ENCODE data around the gene MCTP2. TPM values are rescaled to one million over a fixed set of nuclear protein-coding genes. Genes with fewer than 3 reads are reported as not detected.

The MCTP2 gene
- total RNA-seq, 1 donor from 2014 or later: 32.3 TPM

DNA sequence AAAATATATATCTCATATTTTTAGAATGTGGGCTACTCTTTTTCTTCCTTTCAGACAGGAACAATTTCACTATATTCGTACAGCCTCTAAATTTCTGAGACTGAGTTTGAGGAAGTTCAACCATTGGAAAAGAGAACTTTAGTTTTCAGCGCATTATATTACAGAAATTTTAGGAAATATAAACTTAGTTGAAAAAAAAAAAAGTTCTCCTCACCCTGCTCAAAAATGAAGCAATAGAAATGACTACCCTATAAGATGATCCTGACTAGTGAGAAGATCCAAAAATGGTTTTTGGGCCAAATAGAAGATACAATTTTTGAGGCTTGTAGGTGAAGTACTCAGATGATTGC, 139.6 kb downstream of the MCTP2 start:
- ATAC-seq: no peak
- no peak for DNase-seq (ENCODE audit: low spot score)
- intact Hi-C loops (cut with DNase I): no loop called here

DNA sequence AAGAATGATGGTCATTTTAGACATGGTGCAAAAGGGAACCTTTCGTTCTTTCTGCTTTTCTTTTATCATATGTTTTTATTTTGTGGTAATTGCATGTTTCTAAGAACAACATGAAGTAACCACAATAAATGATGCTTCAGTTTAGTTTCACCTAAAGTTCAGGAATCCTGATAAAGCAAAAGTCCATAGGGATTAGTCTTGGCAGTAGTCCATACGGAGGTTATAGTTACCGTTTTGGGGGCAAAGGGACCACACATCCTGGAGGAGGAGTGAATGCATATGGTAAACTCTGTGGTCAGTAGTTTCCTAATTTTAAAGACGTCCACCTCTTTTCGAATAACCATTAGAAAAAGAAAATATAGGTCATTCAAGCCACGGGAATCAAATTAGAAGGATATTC, 141.5 kb downstream of the MCTP2 start:
- intact Hi-C loops (cut with DNase I): no loop called here
- ATAC-seq (no peak), DNase-seq (ENCODE audit: low spot score) (no peak)

DNA sequence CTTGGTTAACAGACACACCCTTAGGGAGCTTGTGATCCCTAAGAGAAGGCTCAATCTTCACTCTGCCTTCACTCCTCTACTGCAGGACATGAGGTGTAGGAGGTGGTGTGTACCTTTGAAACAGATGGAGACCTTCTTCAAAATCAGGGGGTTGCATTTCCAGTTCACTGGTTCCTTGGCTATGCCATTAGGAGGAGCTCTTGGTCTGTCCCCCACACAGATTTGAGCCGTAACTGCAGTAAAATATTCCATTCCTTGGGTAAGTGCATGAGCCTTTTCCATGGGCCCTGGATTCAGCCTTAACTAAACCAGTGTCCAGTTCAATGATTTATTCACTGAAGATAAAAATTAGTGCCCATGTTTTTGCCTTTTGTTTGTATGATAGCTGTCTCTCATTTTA, 144.6 kb downstream of the MCTP2 start:
- ATAC-seq (no peak), DNase-seq (ENCODE audit: low spot score) (no peak)
- intact Hi-C loops (cut with DNase I): no loop called here

DNA sequence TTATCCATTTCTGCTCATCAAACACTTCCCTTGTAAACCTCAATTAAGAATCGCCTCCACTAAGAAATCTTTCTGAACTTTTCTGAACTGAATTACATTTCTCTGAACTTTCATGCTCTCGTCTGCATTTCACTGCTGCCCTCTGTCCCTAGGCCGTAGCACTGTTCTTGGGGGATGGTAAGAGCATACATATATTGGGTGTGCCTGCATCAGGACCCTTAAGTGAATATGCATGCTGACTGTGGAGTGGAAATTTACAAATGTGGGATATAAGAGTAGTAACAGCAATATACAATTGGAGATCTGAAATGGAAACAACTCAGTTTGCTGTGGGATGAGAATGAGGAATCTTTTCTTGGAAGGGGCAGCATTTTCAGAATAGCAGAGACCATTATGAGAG, 148.6 kb downstream of the MCTP2 start:
- intact Hi-C loops (cut with DNase I): no loop called here
- ATAC-seq: no peak
- no peak for DNase-seq (ENCODE audit: low spot score)

DNA sequence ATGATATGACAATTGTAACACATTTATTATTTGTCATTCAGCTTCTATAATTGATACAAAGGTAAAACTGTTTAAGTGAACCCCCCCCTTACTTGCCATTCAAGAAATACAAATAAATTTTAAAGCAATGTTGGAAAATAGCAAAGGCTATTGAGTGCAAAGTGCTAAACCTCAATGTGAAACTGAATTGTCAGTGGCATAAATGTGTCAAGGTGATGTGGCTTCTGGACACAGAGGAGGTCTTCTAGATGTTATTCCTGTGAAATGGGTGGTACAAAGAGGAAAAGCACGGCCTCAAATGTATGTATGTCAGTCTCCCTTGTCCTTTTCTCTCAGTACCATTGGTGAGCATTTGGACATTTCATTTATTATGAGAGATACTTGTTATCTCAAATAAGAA, 149.4 kb downstream of the MCTP2 start:
- DNase-seq (ENCODE audit: low spot score) (no peak), ATAC-seq (no peak)
- intact Hi-C loops (cut with DNase I): no loop called here

DNA sequence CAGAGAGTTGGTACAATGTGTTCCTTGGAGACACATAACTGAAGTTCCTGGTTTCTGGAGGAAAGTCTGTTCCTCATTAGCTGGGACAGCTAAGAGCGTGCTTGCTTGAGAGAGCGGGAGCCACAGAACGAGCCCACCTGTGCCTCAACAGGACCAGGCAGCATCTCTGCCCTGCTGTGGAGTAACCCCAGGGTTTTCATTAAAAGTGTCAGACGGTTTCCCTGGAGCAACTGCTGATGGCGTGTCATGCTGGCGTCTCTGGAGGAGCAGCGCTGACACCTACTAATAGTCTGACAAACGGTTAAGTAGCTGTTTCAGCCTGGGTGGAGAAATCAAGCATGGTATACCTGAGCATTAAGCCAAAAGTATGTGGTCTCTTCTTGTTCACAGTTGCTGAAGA, 150.0 kb downstream of the MCTP2 start:
- DNase-seq (ENCODE audit: low spot score) (no peak), ATAC-seq (no peak)
- intact Hi-C loops (cut with DNase I): no loop called here

DNA sequence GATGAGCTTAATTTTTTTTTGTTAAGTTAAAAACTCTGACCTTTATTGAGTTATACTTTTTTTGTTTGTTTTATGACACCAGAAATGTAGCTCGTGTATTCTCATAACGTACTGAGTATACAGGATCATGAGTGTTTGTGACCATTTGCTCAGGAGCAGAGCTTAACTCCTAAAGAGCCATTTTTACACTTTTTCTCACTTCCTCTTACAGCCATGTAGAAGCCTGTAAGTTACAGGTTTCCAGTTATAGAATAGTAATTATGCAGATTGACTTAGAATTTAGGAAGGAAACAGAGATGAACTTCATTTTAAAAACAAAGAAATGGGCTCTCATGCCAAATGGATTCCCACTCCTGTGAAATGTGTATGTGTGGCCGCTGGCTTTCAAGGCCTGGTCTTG, 151.7 kb downstream of the MCTP2 start:
- intact Hi-C loops (cut with DNase I): no loop called here
- DNase-seq (ENCODE audit: low spot score): no peak
- ATAC-seq: no peak

DNA sequence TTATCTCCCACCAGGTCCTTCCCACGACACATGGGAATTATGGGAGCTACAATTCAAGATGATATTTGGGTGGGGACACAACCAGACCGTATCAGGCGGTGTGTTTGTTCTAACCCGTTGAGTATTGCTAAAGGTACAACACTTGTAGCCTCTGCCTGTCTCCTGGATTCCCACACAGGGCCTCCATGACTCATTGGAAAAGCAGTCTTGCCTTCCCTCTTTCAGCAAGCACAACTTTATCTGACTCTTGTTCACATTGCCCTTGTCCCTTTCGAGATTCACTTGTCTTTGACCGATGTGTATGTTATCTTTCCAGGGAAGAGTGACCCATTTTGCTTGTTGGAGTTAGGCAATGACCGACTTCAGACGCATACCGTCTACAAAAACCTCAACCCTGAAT, 152.3 kb downstream of the MCTP2 start:
- DNase-seq (ENCODE audit: low spot score) (no peak), ATAC-seq (no peak)
- intact Hi-C loops (cut with DNase I): no loop called here

DNA sequence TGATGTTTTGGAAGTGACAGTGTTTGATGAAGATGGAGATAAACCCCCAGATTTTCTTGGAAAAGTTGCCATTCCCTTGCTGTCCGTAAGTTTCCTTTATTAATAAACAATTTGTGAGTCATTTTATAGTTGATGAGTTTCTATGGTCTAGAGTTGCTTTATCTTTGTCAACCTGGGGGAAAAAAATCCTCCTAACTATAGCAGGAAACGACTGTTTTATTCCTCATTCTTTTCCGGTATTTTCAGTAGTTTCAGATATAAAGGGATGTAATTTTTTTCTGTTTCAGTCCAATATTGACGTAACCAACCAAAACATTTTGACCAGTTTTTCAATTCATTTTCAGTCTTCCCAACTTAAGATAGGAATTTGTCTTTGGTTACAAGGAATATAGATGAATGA, 154.1 kb downstream of the MCTP2 start:
- DNase-seq (ENCODE audit: low spot score) (no peak), ATAC-seq (no peak)
- intact Hi-C loops (cut with DNase I): no loop called here

DNA sequence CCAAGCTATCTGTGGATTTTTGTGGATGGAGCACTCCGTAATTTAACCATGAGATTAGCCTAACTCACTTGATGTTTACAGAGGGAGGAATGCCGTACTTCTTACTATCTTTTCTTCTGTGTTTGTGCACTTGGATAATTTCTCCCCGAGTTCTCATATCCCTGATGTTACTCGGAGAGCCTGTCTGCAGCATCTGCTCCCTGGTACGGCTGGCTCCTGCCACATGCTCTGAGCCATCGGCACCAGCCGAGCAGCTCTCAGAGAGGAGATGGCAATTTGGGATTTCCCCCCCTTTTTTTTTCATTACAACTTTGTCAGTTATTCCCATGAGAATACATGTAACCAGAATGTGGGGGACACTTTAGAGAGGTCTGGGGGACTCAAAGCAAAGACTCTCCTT, 155.0 kb downstream of the MCTP2 start:
- ATAC-seq: no peak
- no peak for DNase-seq (ENCODE audit: low spot score)
- intact Hi-C loops (cut with DNase I): no loop called here

DNA sequence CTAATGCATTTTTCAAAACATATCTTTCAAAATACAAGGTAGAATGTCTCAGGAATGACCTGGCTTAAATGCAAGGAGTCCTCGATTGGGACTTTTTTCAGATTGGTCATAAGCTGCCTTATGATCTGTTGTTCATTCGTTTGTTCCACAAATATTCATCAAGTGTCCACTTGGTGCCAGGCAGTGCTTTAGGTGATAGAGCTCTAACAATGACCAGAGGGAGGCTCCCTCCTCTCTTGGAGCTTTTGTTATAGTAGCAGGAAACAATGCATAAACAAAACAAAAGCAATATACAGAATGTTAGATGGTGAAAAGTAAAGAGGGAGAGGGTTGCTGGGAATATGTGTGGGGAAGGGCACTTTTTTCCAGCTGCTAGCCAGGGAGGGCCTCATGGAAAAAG, 156.1 kb downstream of the MCTP2 start:
- intact Hi-C loops (cut with DNase I): no loop called here
- DNase-seq (ENCODE audit: low spot score): no peak
- ATAC-seq: no peak

DNA sequence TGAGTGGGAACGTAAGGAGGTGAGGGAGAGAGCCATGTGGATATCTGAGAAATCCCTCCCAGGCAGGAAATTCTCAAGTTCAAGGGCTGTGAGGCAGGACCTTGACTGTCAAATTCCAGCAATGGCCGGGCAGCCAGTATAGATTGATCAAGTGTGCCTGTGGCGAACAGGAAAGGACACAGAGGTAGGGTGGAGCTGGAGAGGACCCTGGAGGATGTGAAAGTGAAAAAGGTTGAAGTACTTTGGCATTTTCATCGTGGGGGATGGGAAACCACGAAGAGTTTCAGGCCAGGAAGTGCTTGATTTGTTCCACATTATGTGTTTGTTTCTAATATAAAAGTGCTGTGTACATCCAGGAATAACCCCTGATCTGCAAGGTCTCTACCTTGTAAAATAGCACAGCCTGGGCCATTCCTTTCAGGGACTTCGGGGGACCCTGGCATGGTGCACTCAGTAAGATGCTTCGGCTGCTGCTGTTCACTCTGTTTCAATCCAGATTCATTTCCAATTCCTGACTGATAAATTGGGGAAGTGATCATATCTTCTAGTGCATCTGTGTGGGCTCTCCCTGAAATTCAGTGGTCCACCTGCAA, 156.6 kb downstream of the MCTP2 start:
- DNase-seq (ENCODE audit: low spot score) (no peak), ATAC-seq (no peak)
- intact Hi-C loops (cut with DNase I): no loop called here

DNA sequence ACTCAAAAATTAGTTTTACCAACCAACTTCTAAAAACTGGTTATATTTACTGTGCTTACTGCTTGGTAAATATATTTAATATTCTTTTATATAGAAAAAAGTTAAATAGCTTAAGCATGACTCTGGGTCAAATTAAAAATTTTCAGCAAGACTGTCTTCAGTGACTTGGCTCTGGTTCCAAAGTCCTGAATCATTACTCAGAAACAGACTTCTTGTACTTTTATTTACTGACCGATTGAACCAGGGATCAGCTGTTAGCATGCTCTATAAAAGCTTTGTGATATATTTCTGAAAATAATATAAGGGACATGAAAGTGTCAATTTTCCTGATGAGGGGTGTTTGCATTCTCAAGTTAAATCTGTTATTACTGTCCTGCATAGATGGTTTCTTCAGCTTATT, 164.3 kb downstream of the MCTP2 start:
- no peak for ATAC-seq
- intact Hi-C loops (cut with DNase I): no loop called here

DNA sequence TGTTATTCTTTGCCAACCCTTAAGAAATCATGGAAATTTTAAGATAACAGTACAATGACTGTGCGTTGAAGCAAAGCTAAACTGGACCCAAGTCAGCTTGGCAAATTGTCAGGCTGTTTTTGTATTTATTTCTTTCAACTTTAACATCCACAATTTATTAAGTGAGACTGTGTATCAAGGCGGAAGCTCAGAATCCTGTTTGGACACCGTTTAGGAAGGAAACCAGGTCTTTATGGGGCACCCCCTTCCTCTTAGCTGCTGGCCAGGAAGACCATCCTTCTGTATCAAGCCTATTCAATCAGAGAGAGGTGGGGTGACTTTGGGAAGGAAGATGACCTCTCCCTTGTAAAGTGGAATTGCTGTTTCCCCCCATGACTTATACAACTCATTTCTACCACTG, 166.0 kb downstream of the MCTP2 start:
- no peak for DNase-seq (ENCODE audit: low spot score)
- intact Hi-C loops (cut with DNase I): no loop called here

More for the DNA sequence above, 164.3 kb downstream of the MCTP2 start:
- DNase-seq (ENCODE audit: low spot score): no peak

DNA sequence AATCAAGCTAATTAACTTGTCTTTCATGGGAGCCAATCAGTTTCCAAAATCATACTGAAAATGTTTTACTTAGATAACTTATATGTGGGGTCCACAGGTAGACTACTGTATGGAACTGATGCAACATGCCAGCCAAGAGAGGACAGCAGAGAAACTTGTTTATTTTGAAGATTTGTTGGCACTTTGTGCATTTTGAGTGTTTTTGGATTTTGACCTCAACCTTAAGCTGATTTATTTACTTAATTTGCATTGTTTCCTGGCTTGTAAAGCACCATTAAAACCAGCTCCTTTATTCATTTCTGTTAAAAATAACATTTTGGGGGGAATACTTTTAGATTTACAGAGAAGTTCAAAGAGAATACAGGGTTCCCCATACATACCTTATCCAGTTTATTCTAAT, 166.6 kb downstream of the MCTP2 start:
- no peak for ATAC-seq
- no peak for DNase-seq (ENCODE audit: low spot score)
- intact Hi-C loops (cut with DNase I): no loop called here

More for the DNA sequence above, 166.0 kb downstream of the MCTP2 start:
- no peak for ATAC-seq

DNA sequence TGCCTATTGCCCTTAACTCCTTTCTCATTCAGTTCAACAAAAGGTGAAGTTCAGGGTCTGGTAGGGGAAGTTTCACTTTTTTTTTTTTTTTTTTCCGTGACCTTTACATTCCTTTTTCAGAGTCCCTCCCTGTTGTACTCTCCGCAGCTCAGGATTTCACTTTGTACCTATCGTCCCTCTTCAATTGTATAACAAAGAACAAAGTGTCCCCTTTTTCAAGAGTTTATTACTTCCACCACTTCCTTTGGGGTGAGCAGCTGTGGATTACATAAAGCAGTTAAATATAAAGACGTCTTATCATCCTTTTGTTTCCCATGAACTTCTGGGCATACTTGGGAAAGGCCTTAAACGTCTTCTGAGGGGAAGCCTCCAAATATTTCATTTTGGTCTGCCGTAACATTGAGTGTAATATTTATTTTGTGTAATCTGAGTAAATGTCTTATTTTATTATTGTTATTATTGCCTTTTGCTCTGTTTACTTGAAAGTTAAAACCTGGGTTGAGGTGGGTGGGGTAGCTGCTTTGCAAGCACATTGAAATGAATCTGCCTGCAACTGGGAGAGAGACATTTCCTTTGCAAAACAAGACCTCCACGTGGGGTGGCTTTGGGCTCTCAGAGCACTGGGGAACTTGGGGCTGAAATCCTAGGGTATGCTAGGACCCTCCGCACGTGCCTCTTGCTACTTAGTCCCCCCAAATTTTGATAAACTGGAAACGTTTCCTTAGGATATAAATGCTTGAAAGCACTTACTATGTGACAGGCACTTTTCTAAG, 169.4 kb downstream of the MCTP2 start:
- intact Hi-C loops (cut with DNase I): no loop called here
- DNase-seq (ENCODE audit: low spot score): no peak
- ATAC-seq: peak; percentile 89

DNA sequence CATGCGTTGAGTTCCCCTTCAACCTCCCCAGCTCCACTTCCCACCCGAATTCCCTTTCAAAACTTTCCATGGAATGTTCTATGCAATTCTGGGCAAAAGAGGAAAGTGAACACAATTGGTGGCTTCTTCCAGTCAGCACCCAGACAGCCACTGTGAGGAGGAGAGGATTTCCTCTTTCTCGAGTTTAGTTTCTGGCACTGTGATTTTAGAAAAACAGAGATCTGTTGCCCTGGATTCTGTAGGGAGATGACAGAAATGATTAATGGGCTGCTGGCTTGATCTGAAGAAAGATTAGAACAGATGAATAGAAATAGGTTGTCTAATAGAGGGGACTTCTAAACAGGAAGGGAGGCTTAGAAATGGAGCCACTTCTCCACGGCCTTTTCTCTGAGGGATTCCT, 172.0 kb downstream of the MCTP2 start:
- ATAC-seq (no peak), DNase-seq (ENCODE audit: low spot score) (no peak)
- intact Hi-C loops (cut with DNase I): no loop called here

DNA sequence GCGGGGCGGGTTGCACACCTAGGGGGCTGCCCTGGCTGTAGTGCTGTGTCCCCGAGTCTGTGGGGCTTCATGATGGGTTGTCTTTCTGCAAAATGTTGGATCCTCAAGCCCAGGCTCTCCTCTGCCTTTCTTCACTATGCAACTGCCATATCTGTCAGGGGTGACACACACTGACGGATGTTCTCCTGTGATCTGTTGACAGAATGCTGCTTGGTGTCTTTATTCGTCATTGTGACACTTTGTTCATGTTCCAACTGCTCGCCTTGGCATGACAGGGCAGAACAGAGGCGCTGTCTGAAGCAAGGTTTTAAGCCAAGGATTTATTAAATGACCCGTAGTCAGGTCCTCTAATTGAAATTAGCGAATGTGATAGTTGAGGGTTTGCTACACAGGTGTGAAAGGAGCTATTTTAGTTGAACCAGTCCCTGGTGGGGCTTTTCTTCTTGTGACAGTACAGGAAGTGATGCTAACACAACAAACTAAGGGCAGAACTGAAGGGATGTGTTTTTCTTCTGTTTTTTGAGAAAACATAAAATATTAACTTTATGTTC, 173.4 kb downstream of the MCTP2 start:
- ATAC-seq (no peak), DNase-seq (ENCODE audit: low spot score) (no peak)
- intact Hi-C loops (cut with DNase I): no loop called here

DNA sequence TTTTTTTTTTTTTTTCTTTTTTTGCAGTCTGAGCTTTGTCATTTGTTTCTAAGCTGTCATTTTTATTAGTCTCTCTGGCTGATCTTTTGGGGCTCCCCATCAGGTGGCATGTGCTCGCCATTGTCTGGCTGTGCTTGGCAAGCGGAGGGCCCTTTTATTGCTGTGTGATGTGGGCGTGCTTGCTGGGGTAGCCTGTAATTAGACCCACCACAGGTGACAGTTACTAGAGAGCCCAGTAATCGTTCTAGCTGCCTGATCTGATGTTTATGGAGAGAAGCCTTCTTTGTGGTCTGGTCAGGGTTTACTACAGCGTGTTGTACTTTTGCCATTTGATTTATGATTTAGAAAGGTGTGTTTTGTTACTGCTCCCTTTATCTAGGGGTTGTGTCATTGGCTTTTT, 179.9 kb downstream of the MCTP2 start:
- DNase-seq (ENCODE audit: low spot score) (no peak), ATAC-seq (no peak)
- intact Hi-C loops (cut with DNase I): no loop called here

DNA sequence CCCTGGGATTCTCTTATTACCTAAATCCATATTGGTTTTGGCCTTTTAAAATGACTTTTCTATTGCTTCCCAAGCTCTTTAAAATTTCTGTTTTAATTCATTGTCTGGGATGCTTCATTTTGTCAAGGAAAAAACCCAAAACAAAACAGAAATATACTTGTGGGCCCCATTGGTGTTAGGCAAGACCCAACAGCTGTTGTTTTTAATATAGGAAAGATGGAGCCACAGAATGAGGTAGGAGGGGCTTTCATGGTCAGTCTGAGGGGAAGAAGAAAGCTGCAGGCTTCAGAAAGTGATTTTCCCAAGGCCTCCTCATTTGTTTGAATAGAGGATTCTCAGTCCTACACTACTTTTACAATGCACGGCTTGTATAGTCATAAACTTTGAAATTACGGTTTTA, 180.5 kb downstream of the MCTP2 start:
- no peak for DNase-seq (ENCODE audit: low spot score)
- no peak for ATAC-seq
- intact Hi-C loops (cut with DNase I): no loop called here

All from sciatic nerve (tissue), 2 donors.